RWPE1 (cell line): ENCODE results near the gene RIIAD1.

ENCODE experiments used
- CTCF ChIA-PET: fragments of 350-600 bp; sonication (Branson Sonifier 250); formaldehyde crosslinking; extraction: SDS; loops from one replicate; lab custom pipeline; 2021; lab: Yijun Ruan, JAX
- POLR2A ChIA-PET: fragments of 400-600 bp; formaldehyde crosslinking; extraction: SDS; loops from one replicate; lab custom pipeline; 2020; ENCODE audit warnings: antibody characterized with exemption; ENCODE audit not compliant: low non-redundant PET; lab: Yijun Ruan, JAX
- DNase-seq: peaks from one replicate; pipeline ENCODE4 v3.0.0; 2012; ENCODE audit warnings: low spot score
- H3K27ac ChIP-seq: fragments of 450-650 bp; 2 replicates; pipeline ENCODE4 v1.5.1; 2017
- TF ChIP-seq, protein P1 (sequence below): fragments of 450-650 bp; conservative IDR thresholded peaks from 2 replicates; pipeline ENCODE4 v1.5.1; 2017; ENCODE audit warnings: low read depth, mild to moderate bottlenecking

The RIIAD1 gene

DNA sequence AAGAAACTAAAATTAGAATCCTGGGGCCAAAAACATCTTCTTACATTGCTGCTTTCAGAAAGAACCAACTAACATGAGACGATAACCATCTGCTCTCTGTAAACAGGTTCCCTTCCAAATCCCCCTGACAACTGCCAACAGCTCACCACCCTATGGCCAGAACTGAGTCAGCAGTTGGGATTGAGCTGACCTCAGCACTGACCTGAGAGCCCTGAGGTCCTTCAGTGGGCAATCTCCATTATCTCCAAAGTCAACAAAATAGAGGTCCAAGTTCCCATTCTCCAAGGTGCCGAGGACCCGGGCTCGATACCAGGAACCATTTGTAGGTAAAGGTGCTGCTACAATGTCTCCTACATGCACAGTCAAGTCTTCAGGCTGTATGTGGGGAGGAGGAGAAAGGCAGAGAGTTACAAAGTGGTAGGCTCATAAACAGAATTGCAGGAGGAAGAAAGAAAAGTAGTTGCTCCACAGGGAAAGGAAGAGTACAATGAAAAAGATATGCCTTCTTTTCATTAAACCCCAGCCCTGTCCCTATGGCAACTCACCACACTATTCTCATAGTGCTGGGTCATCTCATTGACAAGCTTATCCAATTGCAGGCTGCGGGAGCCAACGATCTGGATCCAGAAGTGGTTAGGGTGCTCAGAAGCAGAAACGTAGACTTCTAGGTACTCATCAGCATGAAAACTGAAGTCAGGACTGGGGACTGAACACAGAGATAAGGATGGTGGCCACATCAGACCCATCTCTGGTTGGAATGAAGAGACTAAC is 54.8 kb downstream of the RIIAD1 start:
- ChIA-PET POLR2A (no interaction called here), CTCF (interaction anchor here (1.1 kb wide), 1 partner anchor 12 kb away, joined by 3 read pairs; no protein-coding TSS in a partner anchor)
- DNase-seq, result no peak
- TF ChIP-seq, protein P1, sequence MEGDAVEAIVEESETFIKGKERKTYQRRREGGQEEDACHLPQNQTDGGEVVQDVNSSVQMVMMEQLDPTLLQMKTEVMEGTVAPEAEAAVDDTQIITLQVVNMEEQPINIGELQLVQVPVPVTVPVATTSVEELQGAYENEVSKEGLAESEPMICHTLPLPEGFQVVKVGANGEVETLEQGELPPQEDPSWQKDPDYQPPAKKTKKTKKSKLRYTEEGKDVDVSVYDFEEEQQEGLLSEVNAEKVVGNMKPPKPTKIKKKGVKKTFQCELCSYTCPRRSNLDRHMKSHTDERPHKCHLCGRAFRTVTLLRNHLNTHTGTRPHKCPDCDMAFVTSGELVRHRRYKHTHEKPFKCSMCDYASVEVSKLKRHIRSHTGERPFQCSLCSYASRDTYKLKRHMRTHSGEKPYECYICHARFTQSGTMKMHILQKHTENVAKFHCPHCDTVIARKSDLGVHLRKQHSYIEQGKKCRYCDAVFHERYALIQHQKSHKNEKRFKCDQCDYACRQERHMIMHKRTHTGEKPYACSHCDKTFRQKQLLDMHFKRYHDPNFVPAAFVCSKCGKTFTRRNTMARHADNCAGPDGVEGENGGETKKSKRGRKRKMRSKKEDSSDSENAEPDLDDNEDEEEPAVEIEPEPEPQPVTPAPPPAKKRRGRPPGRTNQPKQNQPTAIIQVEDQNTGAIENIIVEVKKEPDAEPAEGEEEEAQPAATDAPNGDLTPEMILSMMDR, result no peak
- no peak overlapping the region for H3K27ac ChIP-seq

GRCh38 chr1:151776665-151777062 is 55.3 kb downstream of the RIIAD1 start:
- ChIA-PET POLR2A (no interaction called here), CTCF (interaction anchor here (0.7 to 1.1 kb wide), 2 partner anchors 11 to 13 kb away, joined by 3 to 4 read pairs; no protein-coding TSS in a partner anchor)
- H3K27ac ChIP-seq, result no peak overlapping the region
- no peak for DNase-seq
- TF ChIP-seq, protein P1, result no peak

DNA sequence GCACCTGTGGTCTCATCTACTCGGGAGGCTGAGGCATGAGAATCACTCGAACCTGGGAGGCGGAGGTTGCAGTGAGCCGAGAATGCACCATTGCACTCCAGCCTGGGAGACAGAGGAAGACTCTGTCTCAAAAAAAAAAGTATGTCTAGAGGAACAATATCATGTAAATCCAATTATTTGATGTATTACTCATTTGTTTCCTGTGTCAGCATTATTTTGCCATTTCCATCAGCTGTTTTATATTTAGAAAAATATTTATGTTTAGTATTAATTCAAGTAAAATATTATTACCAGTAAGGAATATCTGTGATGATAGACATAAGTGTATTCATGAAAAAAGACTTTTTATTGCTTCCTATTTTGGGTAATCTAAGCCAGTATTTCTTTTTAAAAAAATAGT is 56.0 kb downstream of the RIIAD1 start:
- ChIA-PET CTCF (interaction anchor here (0.6 to 0.7 kb wide), 2 partner anchors 12 to 461 kb away, joined by 4 to 7 read pairs; no protein-coding TSS in a partner anchor), POLR2A (no interaction called here)
- no peak for DNase-seq
- TF ChIP-seq, protein P1, result no peak
- no peak overlapping the region for H3K27ac ChIP-seq
